RWPE2 (cell line): ENCODE measurements around the gene GALNT10.

Experiments
- ATAC-seq: fragments of 200-7000 bp; cut with Tn5 transposase; 3 replicates; pipeline ENCODE4 v1.9.1; 2021; ENCODE audit warnings: low read depth
- DNase-seq: peaks from one replicate; pipeline ENCODE4 v3.0.0-alpha.2; 2020; ENCODE audit warnings: low spot score
- H3K27ac ChIP-seq: fragments of 450-650 bp; 2 replicates; pipeline ENCODE4 v1.5.1; 2017; ENCODE audit warnings: mild to moderate bottlenecking; ENCODE audit not compliant: poor library complexity, severe bottlenecking
- H3K27me3 ChIP-seq: fragments of 250-450 bp; sonication (Bioruptor Pico); 2 replicates; pipeline ENCODE4 v1.5.1; 2021; ENCODE audit warnings: mild to moderate bottlenecking, moderate library complexity; ENCODE audit not compliant: insufficient read depth, poor library complexity, severe bottlenecking
- H3K36me3 ChIP-seq: fragments of 250-450 bp; sonication (Bioruptor Pico); 2 replicates; pipeline ENCODE4 v1.5.1; 2020; ENCODE audit warnings: low read depth, mild to moderate bottlenecking, moderate library complexity
- H3K4me1 ChIP-seq: fragments of 250-450 bp; sonication (Bioruptor Pico); 2 replicates; pipeline ENCODE4 v1.5.1; 2021; ENCODE audit warnings: mild to moderate bottlenecking, moderate library complexity; ENCODE audit not compliant: insufficient read depth, poor library complexity, severe bottlenecking
- H3K4me3 ChIP-seq: fragments of 250-450 bp; sonication (Bioruptor Pico); 2 replicates; pipeline ENCODE4 v1.5.1; 2021; ENCODE audit warnings: mild to moderate bottlenecking, moderate library complexity; ENCODE audit not compliant: severe bottlenecking
- H3K9me3 ChIP-seq: fragments of 250-450 bp; sonication (Bioruptor Pico); 2 replicates; pipeline ENCODE4 v1.5.1; 2021; ENCODE audit warnings: mild to moderate bottlenecking, moderate library complexity; ENCODE audit not compliant: severe bottlenecking
- CTCF ChIP-seq: fragments of 450-650 bp; IDR thresholded peaks from one replicate; pipeline ENCODE4 v1.5.1; 2017; ENCODE audit warnings: mild to moderate bottlenecking, moderate library complexity; ENCODE audit not compliant: poor library complexity, severe bottlenecking

The GALNT10 gene

GRCh38 chr5:154220625-154221024 lies 30.1 kb downstream of the GALNT10 start:
- DNase-seq, result no peak
- no peaks in the 10 kb centered on the region for H3K27me3 ChIP-seq
- H3K36me3 ChIP-seq, result no peaks in the 10 kb centered on the region
- no peak overlapping the region for H3K4me3 ChIP-seq
- peak; percentile 67 for ATAC-seq
- no peak for TF ChIP-seq CTCF
- H3K27ac ChIP-seq, result peak overlapping the region; percentile 97
- H3K9me3 ChIP-seq, result no peaks in the 10 kb centered on the region
- H3K4me1 ChIP-seq, result peaks cover 35% of the 10 kb centered on the region

DNA sequence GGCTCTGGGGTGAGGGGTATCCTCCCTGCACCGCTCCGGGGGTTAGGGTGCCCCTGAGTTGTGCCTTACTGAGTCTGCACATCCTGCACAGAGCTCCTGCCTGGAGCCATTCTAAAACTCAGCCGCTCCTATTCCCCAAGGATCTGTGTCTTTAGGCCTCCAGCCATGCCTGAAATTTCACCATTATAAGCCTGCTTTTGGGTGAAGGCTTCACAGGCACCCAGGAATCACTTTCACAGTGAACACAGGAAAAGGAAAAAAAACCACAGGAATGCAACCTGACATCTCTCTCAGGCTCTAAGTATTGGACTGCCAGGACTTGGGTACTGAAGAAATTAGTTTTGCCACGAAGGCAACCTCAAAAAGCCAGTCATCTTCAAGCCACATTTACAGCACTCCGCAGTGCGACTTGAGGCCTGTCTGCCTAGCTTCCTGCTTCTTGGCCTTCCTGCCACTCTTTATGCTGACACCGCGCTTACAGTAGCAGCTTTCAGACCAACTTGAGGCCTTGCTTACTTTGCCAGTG lies 30.9 kb downstream of the GALNT10 start:
- DNase-seq (no peak), ATAC-seq (peak; percentile 85)
- Histone ChIP-seq H3K36me3 (no peaks in the 10 kb centered on the region), H3K4me3 (no peak overlapping the region), H3K9me3 (no peaks in the 10 kb centered on the region), H3K27me3 (no peaks in the 10 kb centered on the region), H3K4me1 (peaks cover 28% of the 10 kb centered on the region), H3K27ac (peak overlapping the region; percentile 97)
- TF ChIP-seq CTCF, result no peak

DNA sequence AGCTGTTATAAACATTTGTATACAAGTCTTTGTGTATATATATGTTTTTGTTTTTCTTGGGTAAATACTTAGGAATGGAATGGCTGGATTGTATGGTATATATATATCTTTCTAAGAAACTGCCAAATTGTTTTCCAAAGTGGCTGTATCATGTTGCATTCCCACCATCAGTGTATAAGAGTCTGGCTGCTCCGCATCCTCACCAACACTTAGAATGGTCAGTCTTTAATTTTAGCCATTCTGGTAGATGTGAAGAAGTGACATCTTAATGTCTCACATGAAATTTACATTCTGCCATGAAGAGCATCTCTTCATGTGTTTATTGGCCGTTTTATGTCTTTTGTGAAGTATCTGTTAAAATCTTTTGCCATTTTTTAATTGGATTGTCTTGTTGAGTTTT lies 31.9 kb downstream of the GALNT10 start:
- no peak for TF ChIP-seq CTCF
- H3K9me3 ChIP-seq, result peaks cover 3% of the 10 kb centered on the region
- ATAC-seq (no peak), DNase-seq (no peak)
- H3K27ac ChIP-seq, result peak overlapping the region; percentile 97
- H3K4me3 ChIP-seq, result no peak overlapping the region
- peaks cover 28% of the 10 kb centered on the region for H3K4me1 ChIP-seq
- no peaks in the 10 kb centered on the region for H3K36me3 ChIP-seq
- H3K27me3 ChIP-seq, result no peaks in the 10 kb centered on the region

GRCh38 chr5:154223320-154223719 lies 32.8 kb downstream of the GALNT10 start:
- TF ChIP-seq CTCF, result no peak
- no peak overlapping the region for H3K4me3 ChIP-seq
- H3K27ac ChIP-seq, result peak overlapping the region; percentile 97
- H3K9me3 ChIP-seq, result peaks cover 3% of the 10 kb centered on the region
- H3K36me3 ChIP-seq, result no peaks in the 10 kb centered on the region
- H3K27me3 ChIP-seq, result no peaks in the 10 kb centered on the region
- no peak for ATAC-seq
- peaks cover 28% of the 10 kb centered on the region for H3K4me1 ChIP-seq
- DNase-seq, result no peak

- peaks cover 9% of the 10 kb centered on the region for H3K4me1 ChIP-seq
- no peaks in the 10 kb centered on the region for H3K36me3 ChIP-seq
- H3K4me3 ChIP-seq, result no peak overlapping the region
- H3K27me3 ChIP-seq, result no peaks in the 10 kb centered on the region
- H3K27ac ChIP-seq, result no peak overlapping the region
- ATAC-seq (no peak), DNase-seq (no peak)
- no peak for TF ChIP-seq CTCF
- H3K9me3 ChIP-seq, result peaks cover 3% of the 10 kb centered on the region
Measured at GRCh38 chr5:154227090-154227489, 36.6 kb downstream of the GALNT10 start.
